GM19328 (cell line): Measurements from ENCODE around the gene NCBP1.
"Not testable (repeated sequence)": the region's sequence is repeated elsewhere in the genome, so short reads cannot be mapped to it uniquely, and the experiment has no call there.

Experiments
- ATAC-seq: cut with Tn5 transposase; IDR thresholded peaks from one replicate; pipeline ENCODE4 v1.9.1; 2021; ENCODE audit warnings: mild to moderate bottlenecking, moderate library complexity; ENCODE audit not compliant: unreplicated experiment

Gene NCBP1

GRCh38 chr9:97622483-97622882 lies 11.1 kb upstream of the NCBP1 start:
- ATAC-seq: not testable (repeated sequence)

GRCh38 chr9:97623946-97624345 lies 9.7 kb upstream of the NCBP1 start:
- no peak for ATAC-seq

GRCh38 chr9:97625620-97626019 lies 8.0 kb upstream of the NCBP1 start:
- ATAC-seq: no peak

- ATAC-seq: no peak
These were observed 6.0 kb upstream of the NCBP1 start for GRCh38 chr9:97627624-97628023.

- no peak for ATAC-seq
These were observed 5.0 kb upstream of the NCBP1 start for GRCh38 chr9:97628668-97629067.

GRCh38 chr9:97629156-97629555 lies 4.5 kb upstream of the NCBP1 start:
- ATAC-seq: no peak

- ATAC-seq: no peak
These were observed 3.0 kb upstream of the NCBP1 start for GRCh38 chr9:97630591-97630990.

- ATAC-seq: peak; percentile 4
These were observed 1.2 kb upstream of the NCBP1 start for GRCh38 chr9:97632248-97632984.

GRCh38 chr9:97633859-97634490 lies 354 bp downstream of the NCBP1 start:
- ATAC-seq: no peak

- ATAC-seq: no peak
These were observed 1.4 kb downstream of the NCBP1 start for GRCh38 chr9:97635026-97635425.

- no peak for ATAC-seq
These were observed 3.3 kb downstream of the NCBP1 start for GRCh38 chr9:97636903-97637302.

- no peak for ATAC-seq
These were observed 5.0 kb downstream of the NCBP1 start for GRCh38 chr9:97638666-97639065.

- no peak for ATAC-seq
These were observed 6.7 kb downstream of the NCBP1 start for GRCh38 chr9:97640325-97640724.

GRCh38 chr9:97645720-97646119 lies 12.1 kb downstream of the NCBP1 start:
- ATAC-seq: no peak

- ATAC-seq: no peak
These were observed 14.4 kb downstream of the NCBP1 start for GRCh38 chr9:97647996-97648395.

- no peak for ATAC-seq
These were observed 18.0 kb downstream of the NCBP1 start for GRCh38 chr9:97651646-97652045.

- ATAC-seq: no peak
These were observed 25.1 kb downstream of the NCBP1 start for GRCh38 chr9:97658707-97659106.

GRCh38 chr9:97659771-97660170 lies 26.1 kb downstream of the NCBP1 start:
- ATAC-seq: no peak

GRCh38 chr9:97660340-97660739 lies 26.7 kb downstream of the NCBP1 start:
- no peak for ATAC-seq

- ATAC-seq: no peak
These were observed 27.2 kb downstream of the NCBP1 start for GRCh38 chr9:97660847-97661246.

GRCh38 chr9:97665742-97666141 lies 32.1 kb downstream of the NCBP1 start:
- ATAC-seq: no peak

GRCh38 chr9:97666907-97667686 lies 33.5 kb downstream of the NCBP1 start:
- ATAC-seq: no peak
